ENCODE data around the gene IFI6. TPM values are rescaled to one million over a fixed set of nuclear protein-coding genes. Genes with fewer than 3 reads are reported as not detected.

Gene IFI6
- total and polyA plus RNA-seq, 10 donors = 41.6 to 85.8 (median 62.7) TPM

GRCh38 chr1:27678747-27679146 is 6.8 kb upstream of the IFI6 start:
- intact Hi-C loops (cut with DNase I; ENCODE audit: low total_unique reads) = no loop called here
- Histone ChIP-seq H3K4me3 (no peak overlapping the region), H3K27me3 (replicated peaks in 1 of 7) (no peaks in the 10 kb centered on the region), H3K27ac (no peak overlapping the region), H3K4me1 (no peaks in the 10 kb centered on the region), H3K9me3 (peaks cover 0 to 37% (median 32%) of the 10 kb centered on the region in 8 donors), H3K36me3 (no peaks in the 10 kb centered on the region)
- DNase-seq = no peak
- TF ChIP-seq POLR2AphosphoS5 (IDR thresholded peaks at IDR 0.05) (no peak), CTCF (IDR thresholded peaks at IDR 0.05 in 8 of 11, conservative IDR thresholded peaks at IDR 0.05 in 3 of 11) (no peak), POLR2A (IDR thresholded peaks at IDR 0.05) (no peak)

GRCh38 chr1:27676410-27676809 is 4.4 kb upstream of the IFI6 start:
- intact Hi-C loops (cut with DNase I; ENCODE audit: low total_unique reads) = no loop called here
- Histone ChIP-seq H3K36me3 (no peaks in the 10 kb centered on the region), H3K9me3 (peaks cover 0 to 21% (median 20%) of the 10 kb centered on the region in 8 donors), H3K27ac (no peak overlapping the region), H3K4me3 (no peak overlapping the region), H3K4me1 (peaks cover 11 to 18% (median 14%) of the 10 kb centered on the region in 6 donors), H3K27me3 (replicated peaks in 1 of 7) (no peaks in the 10 kb centered on the region)
- DNase-seq = no peak
- WGBS, 5 donors = 92 to 100% (median 95%) methylated on average over 1 of the region's 1 CpG
- TF ChIP-seq POLR2AphosphoS5 (IDR thresholded peaks at IDR 0.05) (no peak), CTCF (IDR thresholded peaks at IDR 0.05 in 8 of 11, conservative IDR thresholded peaks at IDR 0.05 in 3 of 11) (no peak), POLR2A (IDR thresholded peaks at IDR 0.05) (no peak)

- Histone ChIP-seq H3K36me3 (peaks cover 0 to 10% (median 0%) of the 10 kb centered on the region in 6 donors), H3K27ac (peak overlapping the region; percentile 75 to 90 (median 87)), H3K4me1 (peaks cover 23 to 52% (median 42%) of the 10 kb centered on the region in 6 donors), H3K4me3 (peak overlapping the region in 3 of 8 donors; percentile 55 to 71 (median 57)), H3K9me3 (no peaks in the 10 kb centered on the region), H3K27me3 (replicated peaks in 1 of 7) (no peaks in the 10 kb centered on the region)
- intact Hi-C loops (cut with DNase I; ENCODE audit: low total_unique reads) = loop anchor here (5.0 kb wide), 1 partner anchor 55 kb away; the partner anchor contains the start of gene FAM76A
- TF ChIP-seq POLR2A (IDR thresholded peaks at IDR 0.05) (no peak), CTCF (IDR thresholded peaks at IDR 0.05 in 8 of 11, conservative IDR thresholded peaks at IDR 0.05 in 3 of 11) (no peak), POLR2AphosphoS5 (IDR thresholded peaks at IDR 0.05) (no peak)
- no peak for DNase-seq
These were observed 739 bp upstream of the IFI6 start for GRCh38 chr1:27672750-27673112.

GRCh38 chr1:27669876-27670275 is 2.1 kb downstream of the IFI6 start:
- intact Hi-C loops (cut with DNase I; ENCODE audit: low total_unique reads) = loop anchor here (5.0 kb wide), 1 partner anchor 57 kb away; the partner anchor contains the start of gene FAM76A
- Histone ChIP-seq H3K9me3 (no peaks in the 10 kb centered on the region), H3K27ac (peak overlapping the region in 4 of 8 donors; percentile 57 to 76 (median 64)), H3K36me3 (peaks cover 0 to 38% (median 0%) of the 10 kb centered on the region in 6 donors), H3K4me3 (peak overlapping the region in 3 of 8 donors; percentile 25 to 65 (median 41)), H3K4me1 (peaks cover 23 to 52% (median 42%) of the 10 kb centered on the region in 6 donors), H3K27me3 (replicated peaks in 1 of 7) (no peaks in the 10 kb centered on the region)
- 75 to 86% (median 85%) methylated on average over 4 of the region's 4 CpGs for WGBS, 5 donors
- no peak for DNase-seq
- no peak for TF ChIP-seq POLR2AphosphoS5 (IDR thresholded peaks at IDR 0.05)
- TF ChIP-seq POLR2A (IDR thresholded peaks at IDR 0.05) = no peak
- no peak for TF ChIP-seq CTCF (IDR thresholded peaks at IDR 0.05 in 8 of 11, conservative IDR thresholded peaks at IDR 0.05 in 3 of 11)

Measured in spleen (tissue), 11 donors.